Neutrophil (primary cell): Measurements from ENCODE around the gene IL1RAPL2.

Experiments used
- H3K27ac ChIP-seq: fragments of 200-600 bp; sonication (generic); 2 replicates; pipeline ENCODE4 v1.5.1; 2016; ENCODE audit warnings: mild to moderate bottlenecking, moderate library complexity
- H3K27me3 ChIP-seq: fragments of 200-600 bp; sonication (generic); 2 replicates; pipeline ENCODE4 v1.6.0; 2016; ENCODE audit warnings: mild to moderate bottlenecking
- H3K36me3 ChIP-seq: fragments of 200-600 bp; sonication (generic); 2 replicates; pipeline ENCODE4 v1.5.1; 2017
- H3K4me1 ChIP-seq, 2 experiments: fragments of 200-600 bp in 1 of 2; sonication (generic) in 1 of 2; 1 replicate in 1 of 2; 2 replicates in 1 of 2; pipeline versions ENCODE4 v1.5.1 to v1.6.1; 2013 to 2016; ENCODE audit warnings: low read depth in 1 of 2, low read length in 1 of 2, mild to moderate bottlenecking in 1 of 2, moderate library complexity in 1 of 2; ENCODE audit not compliant: control insufficient read depth in 1 of 2, insufficient read depth in 1 of 2
- H3K4me3 ChIP-seq, 2 experiments: fragments of 200-600 bp in 1 of 2; sonication (generic) in 1 of 2; 1 replicate in 1 of 2; 2 replicates in 1 of 2; pipeline ENCODE4 v1.5.1; 2013 to 2016; ENCODE audit warnings: low read depth in 1 of 2, low read length in 1 of 2, mild to moderate bottlenecking in 1 of 2, moderate library complexity in 1 of 2
- H3K9me3 ChIP-seq: fragments of 200-600 bp; sonication (generic); 2 replicates; pipeline ENCODE4 v1.5.1; 2016
- TF ChIP-seq, protein P1 (sequence below): fragments of 200-600 bp; sonication (generic); IDR thresholded peaks from 2 replicates; pipeline ENCODE4 v1.5.1; 2016; ENCODE audit warnings: antibody characterized with exemption

IL1RAPL2 gene

DNA sequence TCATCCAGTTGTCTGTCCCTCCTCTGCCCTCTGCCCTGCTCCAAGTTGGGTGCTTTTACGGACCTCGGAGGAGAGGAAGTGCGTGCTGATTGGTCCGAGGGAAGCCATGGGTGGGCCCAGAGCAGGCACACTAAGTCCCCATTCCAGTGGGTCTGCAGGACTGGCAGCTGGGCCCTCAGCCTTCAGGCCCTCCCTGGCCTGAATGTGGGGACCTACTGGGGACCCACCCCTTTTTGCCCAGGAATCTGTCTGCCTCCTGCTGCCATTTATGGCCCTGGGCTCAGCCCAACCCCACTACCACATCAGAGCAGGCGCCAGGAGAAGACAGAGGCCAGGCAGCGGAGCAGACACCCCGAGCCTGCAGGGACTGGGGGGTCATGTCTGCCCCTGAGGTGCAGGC is 484.9 kb downstream of the IL1RAPL2 start:
- Histone ChIP-seq H3K36me3 (no peaks in the 10 kb centered on the region), H3K4me3 (no peak overlapping the region), H3K27me3 (no peaks in the 10 kb centered on the region), H3K4me1 (no peaks in the 10 kb centered on the region), H3K27ac (no peak overlapping the region), H3K9me3 (no peaks in the 10 kb centered on the region)
- TF ChIP-seq, protein P1, sequence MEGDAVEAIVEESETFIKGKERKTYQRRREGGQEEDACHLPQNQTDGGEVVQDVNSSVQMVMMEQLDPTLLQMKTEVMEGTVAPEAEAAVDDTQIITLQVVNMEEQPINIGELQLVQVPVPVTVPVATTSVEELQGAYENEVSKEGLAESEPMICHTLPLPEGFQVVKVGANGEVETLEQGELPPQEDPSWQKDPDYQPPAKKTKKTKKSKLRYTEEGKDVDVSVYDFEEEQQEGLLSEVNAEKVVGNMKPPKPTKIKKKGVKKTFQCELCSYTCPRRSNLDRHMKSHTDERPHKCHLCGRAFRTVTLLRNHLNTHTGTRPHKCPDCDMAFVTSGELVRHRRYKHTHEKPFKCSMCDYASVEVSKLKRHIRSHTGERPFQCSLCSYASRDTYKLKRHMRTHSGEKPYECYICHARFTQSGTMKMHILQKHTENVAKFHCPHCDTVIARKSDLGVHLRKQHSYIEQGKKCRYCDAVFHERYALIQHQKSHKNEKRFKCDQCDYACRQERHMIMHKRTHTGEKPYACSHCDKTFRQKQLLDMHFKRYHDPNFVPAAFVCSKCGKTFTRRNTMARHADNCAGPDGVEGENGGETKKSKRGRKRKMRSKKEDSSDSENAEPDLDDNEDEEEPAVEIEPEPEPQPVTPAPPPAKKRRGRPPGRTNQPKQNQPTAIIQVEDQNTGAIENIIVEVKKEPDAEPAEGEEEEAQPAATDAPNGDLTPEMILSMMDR: no peak

DNA sequence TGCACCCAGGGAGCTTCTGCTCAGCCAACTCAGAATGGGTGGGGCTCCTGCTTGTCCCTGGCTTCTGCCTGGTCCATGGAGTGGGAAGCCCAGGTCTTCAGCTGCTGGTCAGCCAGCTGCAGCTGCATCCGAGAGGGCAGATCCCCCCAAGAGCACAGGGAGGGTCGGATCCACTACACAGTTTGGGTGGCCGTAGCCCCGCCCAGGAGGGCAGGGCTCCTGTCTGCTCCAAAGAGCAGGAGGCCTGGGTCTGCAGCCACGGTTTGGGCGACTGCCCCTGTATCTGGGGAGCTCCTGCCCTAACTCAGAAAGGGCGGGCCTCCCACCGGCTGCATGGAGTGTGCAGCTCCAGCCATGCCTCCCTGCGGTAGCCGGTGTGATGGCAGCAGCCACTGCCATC is 485.4 kb downstream of the IL1RAPL2 start:
- H3K27ac ChIP-seq: no peak overlapping the region
- TF ChIP-seq, protein P1: no peak
- H3K27me3 ChIP-seq: no peaks in the 10 kb centered on the region
- H3K4me1 ChIP-seq: no peaks in the 10 kb centered on the region
- no peaks in the 10 kb centered on the region for H3K9me3 ChIP-seq
- H3K4me3 ChIP-seq: no peak overlapping the region
- no peaks in the 10 kb centered on the region for H3K36me3 ChIP-seq

DNA sequence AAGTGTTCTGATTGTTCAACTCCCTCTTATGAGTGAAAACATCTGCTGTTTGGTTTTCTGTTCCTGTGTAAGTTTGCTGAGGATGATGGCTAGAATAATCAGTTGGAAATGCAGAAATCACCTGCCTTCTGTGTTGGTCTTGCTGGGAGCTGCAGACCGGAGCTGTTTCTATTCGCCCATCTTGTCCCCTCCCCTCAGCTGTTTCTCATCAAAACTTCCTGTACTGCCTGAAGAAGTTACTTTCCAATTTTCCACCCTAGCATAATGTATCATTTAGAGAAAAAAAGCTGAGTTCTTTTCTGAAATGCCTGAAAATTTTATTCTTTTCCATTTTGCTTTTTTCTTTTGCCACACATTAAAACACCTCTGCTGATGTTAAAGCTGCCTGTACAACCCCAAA is 486.9 kb downstream of the IL1RAPL2 start:
- Histone ChIP-seq H3K36me3 (no peaks in the 10 kb centered on the region), H3K4me3 (no peak overlapping the region), H3K4me1 (no peaks in the 10 kb centered on the region), H3K27me3 (no peaks in the 10 kb centered on the region), H3K27ac (no peak overlapping the region), H3K9me3 (no peaks in the 10 kb centered on the region)
- TF ChIP-seq, protein P1: no peak

DNA sequence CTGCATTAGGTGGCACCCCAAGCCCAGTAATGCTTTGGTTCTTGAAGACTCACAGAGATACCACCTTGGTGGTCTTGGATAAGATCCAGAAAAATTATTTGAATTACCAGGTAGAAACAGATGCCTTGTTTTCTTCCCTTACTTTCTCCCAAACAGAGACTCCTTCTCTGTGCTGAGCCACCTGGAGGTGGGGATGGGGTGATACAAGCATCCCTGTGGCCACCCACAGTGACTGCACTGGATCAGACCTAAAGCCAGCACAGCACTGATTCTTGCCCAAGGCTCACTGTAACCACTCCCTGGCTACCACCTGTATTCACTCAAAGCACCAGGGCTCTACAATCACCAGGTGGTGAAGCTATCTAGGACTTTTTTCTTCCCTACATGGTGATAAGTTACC is 497.7 kb downstream of the IL1RAPL2 start:
- Histone ChIP-seq H3K4me3 (no peak overlapping the region), H3K27ac (no peak overlapping the region), H3K9me3 (no peaks in the 10 kb centered on the region), H3K4me1 (no peaks in the 10 kb centered on the region), H3K27me3 (no peaks in the 10 kb centered on the region), H3K36me3 (no peaks in the 10 kb centered on the region)
- TF ChIP-seq, protein P1: no peak

DNA sequence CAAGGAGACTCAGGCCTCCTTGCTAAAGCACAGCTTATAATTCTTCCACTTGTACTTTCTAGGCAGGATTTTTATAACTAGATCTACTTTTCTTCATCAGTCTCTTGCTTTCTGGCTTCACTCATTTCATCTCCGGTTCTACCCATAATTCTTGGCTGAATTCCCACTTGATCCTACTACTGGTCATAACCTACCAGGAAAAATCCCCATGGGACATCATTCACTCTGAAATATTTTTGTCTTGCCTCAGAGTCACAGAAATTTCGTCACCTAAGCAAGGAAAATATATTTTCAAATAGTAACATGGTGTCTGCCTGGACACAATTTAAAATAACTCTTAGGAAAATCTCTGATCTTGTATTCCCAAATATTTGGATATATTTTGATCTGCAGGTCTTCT is 532.2 kb downstream of the IL1RAPL2 start:
- Histone ChIP-seq H3K27me3 (no peaks in the 10 kb centered on the region), H3K9me3 (no peaks in the 10 kb centered on the region), H3K4me3 (no peak overlapping the region), H3K27ac (no peak overlapping the region), H3K4me1 (no peaks in the 10 kb centered on the region), H3K36me3 (no peaks in the 10 kb centered on the region)
- TF ChIP-seq, protein P1: no peak

DNA sequence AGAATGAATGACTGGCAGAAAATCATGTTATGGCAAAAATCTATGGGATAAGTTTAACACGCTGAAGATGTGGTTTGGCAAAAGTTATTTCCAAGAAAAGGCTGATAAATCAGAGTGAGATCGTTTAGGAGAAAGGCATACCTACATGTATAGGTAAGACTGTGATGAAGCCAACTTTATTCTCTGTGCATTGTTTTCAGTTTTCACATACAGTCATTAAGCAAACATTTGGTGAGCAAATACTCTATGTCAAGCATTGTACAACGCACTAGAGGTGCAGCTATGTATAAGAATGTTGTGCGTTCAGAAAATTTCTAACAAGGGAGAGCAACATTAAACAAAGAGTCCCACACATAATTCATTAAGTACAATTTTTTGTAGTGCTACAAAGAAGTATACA is 532.8 kb downstream of the IL1RAPL2 start:
- Histone ChIP-seq H3K36me3 (no peaks in the 10 kb centered on the region), H3K27ac (no peak overlapping the region), H3K4me3 (no peak overlapping the region), H3K27me3 (no peaks in the 10 kb centered on the region), H3K4me1 (no peaks in the 10 kb centered on the region), H3K9me3 (no peaks in the 10 kb centered on the region)
- TF ChIP-seq, protein P1: no peak
